GM12891 (cell line): ENCODE data around the gene SLC1A3.

Experiments used
- DNase-seq: peaks from one replicate; pipeline ENCODE4 v3.0.0; 2011; ENCODE audit warnings: low spot score; ENCODE audit not compliant: insufficient read length
- FAIRE-seq: peaks from 2 replicates; lab custom pipeline; 2011; peaks lifted over from hg19 to GRCh38; lab: Jason Lieb, UNC
- PAX5 ChIP-seq: IDR thresholded peaks from 2 replicates; pipeline ENCODE4 v1.6.1; 2011; ENCODE audit warnings: low read length, moderate library complexity, mild to moderate bottlenecking; ENCODE audit not compliant: insufficient read depth, severe bottlenecking
- POLR2A ChIP-seq: IDR thresholded peaks from 2 replicates; pipeline ENCODE4 v1.6.1; 2011; ENCODE audit warnings: low read depth, low read length, control low read depth
- POLR2AphosphoS5 ChIP-seq: IDR thresholded peaks from 2 replicates; pipeline ENCODE4 v1.6.1; 2011; ENCODE audit warnings: low read depth, low read length, control low read depth
- POU2F2 ChIP-seq: IDR thresholded peaks from 2 replicates; pipeline ENCODE4 v1.6.1; 2011; ENCODE audit warnings: low read depth, mild to moderate bottlenecking, control low read depth, low read length, moderate library complexity
- SPI1 ChIP-seq: IDR thresholded peaks from 2 replicates; pipeline ENCODE4 v1.6.1; 2011; ENCODE audit warnings: low read depth, low read length, control low read depth
- TAF1 ChIP-seq: IDR thresholded peaks from 2 replicates; pipeline ENCODE4 v1.6.1; 2011; ENCODE audit warnings: low read depth, low read length, control low read depth

Gene SLC1A3

GRCh38 chr5:36690041-36690961 is 83.9 kb downstream of the SLC1A3 start:
- peak; percentile 74 for DNase-seq
- TF ChIP-seq SPI1 (peak; percentile 95), PAX5 (no peak)
- FAIRE-seq: peak; percentile 28

- no peak for DNase-seq
- no peak for TF ChIP-seq PAX5
- TF ChIP-seq POLR2A: no peak
- TF ChIP-seq TAF1: no peak
- TF ChIP-seq SPI1: no peak
- TF ChIP-seq POU2F2: no peak
- no peak for TF ChIP-seq POLR2AphosphoS5
- no peak for FAIRE-seq
Measured at GRCh38 chr5:36691226-36691625, 84.8 kb downstream of the SLC1A3 start.

- no peak for TF ChIP-seq POLR2AphosphoS5
- no peak for TF ChIP-seq TAF1
- no peak for TF ChIP-seq SPI1
- TF ChIP-seq POU2F2: no peak
- TF ChIP-seq POLR2A: no peak
- no peak for TF ChIP-seq PAX5
- DNase-seq: no peak
- no peak for FAIRE-seq
Measured at GRCh38 chr5:36691696-36692371, 85.4 kb downstream of the SLC1A3 start.

GRCh38 chr5:36692791-36693763 is 86.7 kb downstream of the SLC1A3 start:
- no peak for TF ChIP-seq POLR2A
- no peak for TF ChIP-seq POLR2AphosphoS5
- no peak for TF ChIP-seq POU2F2
- no peak for TF ChIP-seq TAF1
- TF ChIP-seq SPI1: no peak
- no peak for TF ChIP-seq PAX5
- peak; percentile 89 for FAIRE-seq
- peak; percentile 55 for DNase-seq

- DNase-seq (no peak), FAIRE-seq (no peak)
- TF ChIP-seq POU2F2 (no peak), TAF1 (no peak), SPI1 (no peak), POLR2AphosphoS5 (no peak)
Measured at GRCh38 chr5:36694351-36694750, 87.9 kb downstream of the SLC1A3 start.

GRCh38 chr5:36696059-36696673 is 89.8 kb downstream of the SLC1A3 start:
- no peak for DNase-seq
- peak; percentile 9 for FAIRE-seq

GRCh38 chr5:36698031-36698430 is 91.6 kb downstream of the SLC1A3 start:
- TF ChIP-seq POU2F2: no peak
- no peak for TF ChIP-seq PAX5
- TF ChIP-seq SPI1: no peak
- no peak for TF ChIP-seq POLR2A
- no peak for TF ChIP-seq POLR2AphosphoS5
- TF ChIP-seq TAF1: no peak
- DNase-seq: no peak

More at GRCh38 chr5:36696059-36696673, 89.8 kb downstream of the SLC1A3 start:
- no peak for TF ChIP-seq POU2F2
- TF ChIP-seq TAF1: no peak
- no peak for TF ChIP-seq PAX5
- no peak for TF ChIP-seq POLR2AphosphoS5
- no peak for TF ChIP-seq POLR2A
- TF ChIP-seq SPI1: no peak

GRCh38 chr5:36701085-36701698 is 94.8 kb downstream of the SLC1A3 start:
- FAIRE-seq: peak; percentile 91
- peak; percentile 36 for DNase-seq
- no peak for TF ChIP-seq POLR2A
- TF ChIP-seq TAF1: no peak
- peak; percentile 26; the same call in 1 of the 2 replicates for TF ChIP-seq POU2F2
- peak; percentile 97 for TF ChIP-seq SPI1
- TF ChIP-seq POLR2AphosphoS5: no peak
- no peak for TF ChIP-seq PAX5

More at GRCh38 chr5:36698031-36698430, 91.6 kb downstream of the SLC1A3 start:
- no peak for FAIRE-seq
